Esophagus squamous epithelium (tissue), 4 donors: Measurements from ENCODE around the gene NPEPPS.
"Not testable (repeated sequence)": the region's sequence is repeated elsewhere in the genome, so short reads cannot be mapped to it uniquely, and the experiment has no call there.

ENCODE experiments used
- POLR2A ChIP-seq, 4 donors: fragments of 450-650 bp; IDR thresholded peaks; one replicate each; pipeline ENCODE4 v1.6.1; 2017; ENCODE audit warnings: antibody characterized with exemption in 4 of 4, mild to moderate bottlenecking in 4 of 4, moderate library complexity in 3 of 4
- TF ChIP-seq, protein P1 (sequence below), 6 experiments: fragments of 450-650 bp in 4 of 6; fragments of 200-600 bp in 2 of 6; sonication (generic) in 2 of 6; IDR thresholded peaks; one replicate each; pipeline ENCODE4 v1.5.1; 2016 to 2019; ENCODE audit warnings: antibody characterized with exemption in 6 of 6, mild to moderate bottlenecking in 4 of 6, moderate library complexity in 4 of 6

DNA sequence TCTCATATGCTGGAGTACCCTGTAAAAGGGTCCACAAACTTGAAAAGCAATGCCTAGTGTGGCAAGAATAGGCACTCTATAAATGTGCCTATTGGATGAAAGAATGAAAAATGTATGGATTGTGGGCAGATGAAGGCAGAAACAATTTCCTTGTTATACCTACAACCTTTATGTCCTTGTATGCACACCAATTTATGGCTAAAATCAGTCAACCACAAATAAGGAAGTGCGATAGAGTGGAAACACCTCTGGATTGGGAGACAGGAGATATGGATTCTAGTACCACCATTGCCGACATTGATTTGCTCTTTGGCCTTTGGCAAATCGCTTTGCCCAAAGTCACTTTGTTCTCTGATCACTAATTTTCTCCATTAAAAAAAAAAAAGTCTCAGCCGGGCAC lies 31.4 kb upstream of the NPEPPS start:
- TF ChIP-seq, protein P1, sequence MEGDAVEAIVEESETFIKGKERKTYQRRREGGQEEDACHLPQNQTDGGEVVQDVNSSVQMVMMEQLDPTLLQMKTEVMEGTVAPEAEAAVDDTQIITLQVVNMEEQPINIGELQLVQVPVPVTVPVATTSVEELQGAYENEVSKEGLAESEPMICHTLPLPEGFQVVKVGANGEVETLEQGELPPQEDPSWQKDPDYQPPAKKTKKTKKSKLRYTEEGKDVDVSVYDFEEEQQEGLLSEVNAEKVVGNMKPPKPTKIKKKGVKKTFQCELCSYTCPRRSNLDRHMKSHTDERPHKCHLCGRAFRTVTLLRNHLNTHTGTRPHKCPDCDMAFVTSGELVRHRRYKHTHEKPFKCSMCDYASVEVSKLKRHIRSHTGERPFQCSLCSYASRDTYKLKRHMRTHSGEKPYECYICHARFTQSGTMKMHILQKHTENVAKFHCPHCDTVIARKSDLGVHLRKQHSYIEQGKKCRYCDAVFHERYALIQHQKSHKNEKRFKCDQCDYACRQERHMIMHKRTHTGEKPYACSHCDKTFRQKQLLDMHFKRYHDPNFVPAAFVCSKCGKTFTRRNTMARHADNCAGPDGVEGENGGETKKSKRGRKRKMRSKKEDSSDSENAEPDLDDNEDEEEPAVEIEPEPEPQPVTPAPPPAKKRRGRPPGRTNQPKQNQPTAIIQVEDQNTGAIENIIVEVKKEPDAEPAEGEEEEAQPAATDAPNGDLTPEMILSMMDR (IDR thresholded peaks at IDR 0.05), result not testable (repeated sequence)
- not testable (repeated sequence) for TF ChIP-seq POLR2A (IDR thresholded peaks at IDR 0.05)
